Measurements from ENCODE around the gene CLRN1.

CLRN1 gene

GRCh38 chr3:150876611-150877265 is 95.8 kb downstream of the CLRN1 start:
- no peak for DNase-seq (ENCODE audit: low read depth, low spot score)

Data from brain pericyte (primary cell).